AG20443 (cell line): ENCODE data around the gene MTX2.

Experiments
- DNase-seq: peaks from one replicate; pipeline ENCODE4 v3.0.0; 2012; ENCODE audit warnings: low spot score, mixed read lengths

The MTX2 gene

GRCh38 chr2:176269319-176270099 lies at the start of gene MTX2:
MTX2 (plus strand) TSS chr2:176269442; CDS start chr2:176269630, 188 bp downstream.
- peak; percentile 93 for DNase-seq

GRCh38 chr2:176227874-176228273 lies 41.4 kb upstream of the MTX2 start:
- DNase-seq, result no peak

GRCh38 chr2:176234156-176234555 lies 35.1 kb upstream of the MTX2 start:
- no peak for DNase-seq

- no peak for DNase-seq
These were observed 34.3 kb upstream of the MTX2 start for GRCh38 chr2:176234940-176235339.

GRCh38 chr2:176237456-176237855 lies 31.8 kb upstream of the MTX2 start:
- no peak for DNase-seq

GRCh38 chr2:176239031-176239430 lies 30.2 kb upstream of the MTX2 start:
- DNase-seq, result no peak

DNA sequence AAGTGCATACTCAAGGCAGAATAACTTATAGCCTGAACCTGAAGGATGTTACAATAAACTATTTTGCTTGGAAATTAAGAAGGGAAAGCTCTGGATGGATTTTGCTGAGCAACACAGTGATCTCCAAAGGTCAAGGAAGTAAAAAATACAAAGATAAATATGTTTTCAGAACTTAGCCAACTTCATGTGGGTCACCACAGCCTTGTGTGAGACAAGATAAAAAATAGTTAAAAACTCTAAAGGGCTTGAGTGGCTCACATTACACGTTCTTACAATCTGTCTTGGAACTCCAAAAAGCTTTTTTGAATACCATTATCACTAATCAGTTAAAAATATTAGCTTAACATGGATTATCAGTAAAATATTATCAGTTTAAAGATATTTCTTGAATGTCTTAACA lies 28.9 kb upstream of the MTX2 start:
- DNase-seq, result no peak

- DNase-seq, result peak; percentile 13
These were observed 27.0 kb upstream of the MTX2 start for GRCh38 chr2:176242276-176242675.

DNA sequence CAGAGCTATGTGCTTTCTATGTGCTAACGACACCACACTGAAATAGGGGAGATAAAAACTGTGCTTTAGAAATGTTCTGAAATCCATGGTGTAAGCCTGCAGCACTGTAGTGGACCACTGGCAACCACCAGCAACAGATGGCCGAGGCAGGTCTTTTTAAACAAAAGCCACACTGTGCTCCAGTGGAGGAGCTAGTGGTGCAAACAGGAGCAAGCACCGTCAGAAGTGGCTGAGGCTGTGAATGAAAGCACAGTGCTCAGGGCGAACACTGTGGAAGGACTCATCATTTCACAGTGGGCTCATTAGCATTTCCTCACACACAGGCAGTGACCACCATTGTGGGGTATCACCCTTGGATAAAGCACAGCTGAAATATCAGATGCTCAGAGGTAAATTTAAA lies 22.9 kb upstream of the MTX2 start:
- no peak for DNase-seq

DNA sequence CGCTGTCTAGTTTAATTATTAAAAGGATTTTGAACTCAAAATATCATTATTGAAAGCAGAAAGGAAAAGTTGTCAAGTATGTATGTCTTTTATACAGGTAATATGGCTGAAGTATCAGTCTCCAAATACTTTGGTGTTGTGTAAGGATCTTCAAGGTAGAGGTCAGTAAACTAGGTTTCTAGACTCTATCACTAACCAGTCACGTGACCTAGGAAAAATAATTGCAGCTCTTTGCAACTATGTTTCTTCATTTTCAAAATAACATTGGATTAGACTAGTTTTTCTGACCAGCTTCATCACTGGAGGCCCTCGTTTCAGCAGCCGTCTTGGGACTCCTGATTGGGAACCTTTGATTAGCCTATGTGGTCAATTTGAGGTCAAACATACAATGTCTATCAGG lies 21.4 kb upstream of the MTX2 start:
- DNase-seq, result no peak

- DNase-seq, result no peak
These were observed 17.3 kb upstream of the MTX2 start for GRCh38 chr2:176251928-176252327.

- no peak for DNase-seq
These were observed 8.6 kb upstream of the MTX2 start for GRCh38 chr2:176260689-176261088.

GRCh38 chr2:176261136-176261535 lies 8.1 kb upstream of the MTX2 start:
- no peak for DNase-seq

- DNase-seq, result no peak
These were observed 295 bp upstream of the MTX2 start for GRCh38 chr2:176268976-176269318.

- no peak for DNase-seq
These were observed 983 bp downstream of the MTX2 start for GRCh38 chr2:176270100-176270750.

DNA sequence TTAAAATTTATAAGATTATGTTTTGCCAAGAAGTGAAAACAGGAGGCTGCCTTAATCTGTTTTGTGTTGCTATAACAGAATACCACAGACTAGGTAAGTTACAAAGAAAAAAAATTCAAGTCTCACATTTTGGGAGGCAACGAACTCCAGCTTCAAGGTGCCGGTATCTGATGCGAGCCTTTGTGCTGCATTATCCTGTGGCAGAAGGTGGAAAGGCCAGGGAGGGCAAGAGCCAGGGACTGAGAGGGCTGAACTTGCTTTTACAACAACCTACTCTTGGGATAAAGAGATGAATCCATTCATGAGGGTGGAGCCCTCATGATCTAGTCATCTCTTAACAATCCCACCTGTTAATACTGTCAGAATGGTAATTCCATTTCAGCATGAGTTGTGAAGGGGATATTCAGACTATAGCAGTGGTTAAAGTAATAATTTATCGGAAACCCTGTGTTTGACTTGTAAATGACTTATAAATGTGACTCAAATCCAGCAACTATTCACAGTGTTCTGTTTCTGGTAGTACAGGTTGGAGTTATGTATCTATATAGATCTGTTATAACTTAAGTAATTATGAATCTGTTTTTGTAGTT lies 3.7 kb downstream of the MTX2 start:
- no peak for DNase-seq

GRCh38 chr2:176278927-176279326 lies 9.7 kb downstream of the MTX2 start:
- DNase-seq, result no peak

DNA sequence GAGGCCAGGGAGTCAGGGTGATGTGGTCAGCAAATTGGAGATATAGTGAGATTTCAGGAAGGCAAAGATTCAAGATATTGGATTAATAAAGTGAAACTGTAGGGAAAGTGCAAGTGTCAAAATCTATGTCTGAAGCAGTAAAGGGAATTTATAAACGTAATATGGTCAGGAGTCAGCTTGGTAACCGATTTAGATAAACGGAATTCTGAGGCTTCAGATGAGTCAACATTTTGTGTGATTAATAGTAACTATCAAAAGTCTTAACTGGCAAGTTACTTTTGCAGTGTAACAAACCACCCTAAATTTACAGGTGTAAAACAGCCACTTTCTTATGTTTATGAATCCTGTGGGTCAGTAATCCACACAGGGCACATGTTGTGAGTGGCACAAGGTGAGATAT lies 10.9 kb downstream of the MTX2 start:
- no peak for DNase-seq

DNA sequence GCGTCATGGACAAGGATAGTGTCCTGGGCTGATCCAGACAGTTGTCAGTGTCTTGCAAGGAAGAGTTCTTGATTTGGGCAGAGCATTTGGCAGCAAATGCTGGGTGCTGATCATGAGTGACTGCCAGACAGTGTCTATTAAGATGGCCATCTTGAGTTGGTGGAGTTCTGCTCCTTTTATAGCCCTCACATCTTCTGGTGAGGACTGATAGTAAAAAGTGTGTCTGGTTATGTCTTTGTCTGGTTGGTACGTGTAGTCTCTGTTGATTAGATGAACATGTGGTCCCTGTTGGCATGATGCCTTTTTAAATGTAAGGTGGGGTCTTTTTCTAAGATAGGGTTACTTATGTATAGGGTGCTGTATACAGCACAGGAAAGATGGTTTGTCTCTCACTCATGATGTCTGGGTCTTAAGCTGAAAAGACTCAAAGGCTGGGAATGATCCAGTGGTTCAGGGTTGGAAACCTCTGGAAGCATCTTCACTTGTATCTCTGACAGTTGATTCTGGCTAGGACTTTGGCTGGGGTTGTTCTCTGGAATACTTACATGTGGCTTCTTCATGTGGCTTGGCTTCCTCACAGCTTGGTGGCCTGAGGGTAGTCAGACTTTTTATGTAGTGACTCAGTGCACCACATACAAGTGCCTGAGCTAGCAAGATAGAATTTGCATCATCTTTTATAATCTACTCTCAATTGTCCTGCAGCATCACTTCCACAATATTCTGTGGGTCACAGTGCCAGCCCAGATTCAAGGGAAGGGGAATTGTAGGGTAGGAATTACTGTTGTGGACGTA lies 11.8 kb downstream of the MTX2 start:
- peak; percentile 74 for DNase-seq

DNA sequence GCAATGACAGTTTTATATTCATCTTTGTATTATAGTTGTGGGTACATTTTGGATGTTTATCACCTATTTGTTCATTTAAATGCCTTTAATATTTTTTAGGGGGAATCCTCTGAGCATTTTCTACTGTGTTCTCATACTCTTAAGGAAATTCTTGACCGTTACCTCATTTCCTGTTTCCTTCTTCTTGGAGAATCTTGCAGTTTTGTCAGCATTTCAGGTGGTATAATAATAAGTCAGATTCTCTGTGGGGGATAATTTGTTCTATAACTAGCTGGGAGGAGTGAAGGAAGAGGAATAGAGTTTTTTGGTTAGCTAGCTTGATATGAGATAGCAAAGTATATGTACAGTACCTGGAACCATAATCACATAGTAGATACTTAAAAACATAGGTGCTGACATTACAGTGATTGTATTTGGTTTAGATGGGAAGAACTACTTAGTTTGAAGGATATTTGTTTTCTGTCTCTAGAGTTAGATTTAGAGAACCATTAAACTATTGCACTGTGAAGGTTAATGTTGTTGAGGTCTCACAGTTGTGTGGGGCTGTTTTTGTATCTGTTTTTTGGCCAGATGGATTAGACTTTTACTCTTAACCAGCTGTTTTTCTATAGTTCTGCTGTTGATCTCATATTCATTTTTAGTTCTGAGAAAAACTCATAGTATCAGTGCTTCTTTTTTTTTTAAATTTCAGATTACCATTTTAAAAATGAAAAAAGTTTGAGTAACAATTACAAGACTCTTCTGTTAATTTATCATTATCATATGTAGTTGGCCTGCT lies 14.2 kb downstream of the MTX2 start:
- no peak for DNase-seq

GRCh38 chr2:176284461-176285049 lies 15.3 kb downstream of the MTX2 start:
- DNase-seq, result no peak
